ENCODE measurements around the gene GOLPH3. TPM values are rescaled to one million over a fixed set of nuclear protein-coding genes. Genes with fewer than 3 reads are reported as not detected.

Gene GOLPH3
- total and polyA plus RNA-seq, 8 donors = 77.0 to 93.8 (median 85.6) TPM

DNA sequence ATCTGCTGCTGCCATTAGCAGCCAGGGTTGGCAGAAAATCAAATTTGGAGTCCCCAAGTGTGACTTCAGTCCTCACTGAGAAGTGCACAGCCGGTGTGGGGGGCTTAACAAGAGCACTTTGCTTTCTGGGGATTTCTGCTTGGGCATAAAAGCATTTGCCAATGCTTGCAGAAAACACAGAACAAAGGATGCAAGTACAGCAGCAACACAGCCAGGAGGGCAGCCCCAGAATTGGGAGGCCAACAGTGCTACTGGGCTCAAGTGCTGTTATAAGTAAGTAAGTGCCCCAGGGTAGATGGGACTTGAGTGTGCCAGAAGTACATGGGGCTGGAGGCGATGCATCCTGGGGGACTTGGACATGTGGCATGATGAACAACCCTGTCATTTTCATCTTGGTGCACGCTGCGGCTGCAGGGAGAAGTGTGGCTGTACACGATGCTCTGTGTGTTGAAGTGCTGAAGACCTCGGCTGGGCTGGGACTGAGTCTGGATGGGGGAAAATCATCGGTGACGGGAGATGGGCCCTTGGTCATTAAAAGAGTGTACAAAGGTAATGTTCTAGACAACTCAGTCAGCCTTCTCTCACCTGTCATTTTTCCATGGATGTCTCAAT lies 73.3 kb downstream of the GOLPH3 start:
- ATAC-seq (no peak), DNase-seq (no peak)
- no peaks in the 10 kb centered on the region for H3K9me3 ChIP-seq
- peaks cover 0 to 16% of the 10 kb centered on the region in 2 donors for H3K4me1 ChIP-seq
- H3K4me3 ChIP-seq = no peak overlapping the region
- no peaks in the 10 kb centered on the region for H3K27me3 ChIP-seq
- TF ChIP-seq, protein P1, sequence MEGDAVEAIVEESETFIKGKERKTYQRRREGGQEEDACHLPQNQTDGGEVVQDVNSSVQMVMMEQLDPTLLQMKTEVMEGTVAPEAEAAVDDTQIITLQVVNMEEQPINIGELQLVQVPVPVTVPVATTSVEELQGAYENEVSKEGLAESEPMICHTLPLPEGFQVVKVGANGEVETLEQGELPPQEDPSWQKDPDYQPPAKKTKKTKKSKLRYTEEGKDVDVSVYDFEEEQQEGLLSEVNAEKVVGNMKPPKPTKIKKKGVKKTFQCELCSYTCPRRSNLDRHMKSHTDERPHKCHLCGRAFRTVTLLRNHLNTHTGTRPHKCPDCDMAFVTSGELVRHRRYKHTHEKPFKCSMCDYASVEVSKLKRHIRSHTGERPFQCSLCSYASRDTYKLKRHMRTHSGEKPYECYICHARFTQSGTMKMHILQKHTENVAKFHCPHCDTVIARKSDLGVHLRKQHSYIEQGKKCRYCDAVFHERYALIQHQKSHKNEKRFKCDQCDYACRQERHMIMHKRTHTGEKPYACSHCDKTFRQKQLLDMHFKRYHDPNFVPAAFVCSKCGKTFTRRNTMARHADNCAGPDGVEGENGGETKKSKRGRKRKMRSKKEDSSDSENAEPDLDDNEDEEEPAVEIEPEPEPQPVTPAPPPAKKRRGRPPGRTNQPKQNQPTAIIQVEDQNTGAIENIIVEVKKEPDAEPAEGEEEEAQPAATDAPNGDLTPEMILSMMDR (IDR thresholded peaks at IDR 0.05) = no peak
- peak overlapping the region in 1 of 2 donors; percentile 61 for H3K27ac ChIP-seq
- intact Hi-C loops (cut with DNase I) = no loop called here
- peaks cover 4 to 88% of the 10 kb centered on the region in 2 donors for H3K36me3 ChIP-seq

DNA sequence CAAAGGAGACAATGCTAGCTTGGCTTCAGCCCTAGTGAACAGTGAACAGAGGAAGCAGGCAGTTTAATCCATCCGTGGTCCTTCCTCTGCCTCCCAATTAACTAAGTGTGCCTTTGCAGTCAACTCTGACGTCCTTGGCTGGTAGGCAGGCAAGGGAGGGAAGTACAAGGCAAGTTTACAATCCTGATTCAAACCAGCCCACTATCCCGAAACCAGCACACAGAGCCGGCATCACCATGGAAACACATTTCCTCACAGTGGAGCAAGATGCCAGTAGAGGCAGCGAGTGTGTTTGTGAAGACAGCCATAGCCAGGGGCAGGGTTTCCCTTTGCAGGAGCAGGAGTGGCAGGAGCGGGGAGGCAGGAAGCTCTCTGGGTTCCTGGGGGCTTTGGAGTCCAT lies 73.9 kb downstream of the GOLPH3 start:
- TF ChIP-seq, protein P1 (IDR thresholded peaks at IDR 0.05) = no peak
- Histone ChIP-seq H3K4me3 (no peak overlapping the region), H3K27ac (peak overlapping the region in 1 of 2 donors; percentile 61), H3K36me3 (peaks cover 4 to 82% of the 10 kb centered on the region in 2 donors), H3K27me3 (no peaks in the 10 kb centered on the region), H3K4me1 (peaks cover 3 to 16% of the 10 kb centered on the region in 2 donors), H3K9me3 (no peaks in the 10 kb centered on the region)
- DNase-seq = no peak
- intact Hi-C loops (cut with DNase I) = no loop called here
- no peak for ATAC-seq

DNA sequence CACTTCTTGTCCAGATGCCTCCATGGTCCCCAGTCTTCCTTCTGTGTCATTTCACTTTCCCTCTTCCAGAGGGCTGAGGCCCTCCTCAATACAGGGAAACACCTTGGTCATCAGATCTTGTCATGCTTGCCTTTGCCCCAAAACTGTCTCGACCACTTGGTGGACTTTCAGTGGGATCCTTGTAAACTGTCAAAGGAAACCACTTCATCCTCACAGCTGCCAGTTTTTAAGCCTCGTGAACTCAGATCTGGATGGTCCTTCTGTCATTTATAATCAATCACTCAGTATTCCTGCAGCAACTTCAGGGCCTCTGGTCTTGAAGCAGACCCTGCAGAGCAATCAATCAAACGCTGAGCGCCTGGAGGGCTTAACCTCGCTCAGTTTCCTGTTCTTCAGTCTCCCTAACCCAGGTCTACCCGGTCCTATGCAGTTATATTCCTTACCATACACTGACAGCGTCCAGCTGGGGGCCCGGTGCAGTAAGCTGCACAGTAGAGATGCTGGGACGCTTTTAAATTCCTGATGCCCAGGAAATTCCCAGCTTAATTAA lies 74.6 kb downstream of the GOLPH3 start:
- TF ChIP-seq, protein P1 (IDR thresholded peaks at IDR 0.05) = no peak
- peaks cover 3 to 16% of the 10 kb centered on the region in 2 donors for H3K4me1 ChIP-seq
- H3K27me3 ChIP-seq = no peaks in the 10 kb centered on the region
- DNase-seq (no peak), ATAC-seq (no peak)
- H3K36me3 ChIP-seq = peaks cover 4 to 77% of the 10 kb centered on the region in 2 donors
- intact Hi-C loops (cut with DNase I) = no loop called here
- peak overlapping the region in 1 of 2 donors; percentile 61 for H3K27ac ChIP-seq
- H3K4me3 ChIP-seq = no peak overlapping the region
- no peaks in the 10 kb centered on the region for H3K9me3 ChIP-seq

DNA sequence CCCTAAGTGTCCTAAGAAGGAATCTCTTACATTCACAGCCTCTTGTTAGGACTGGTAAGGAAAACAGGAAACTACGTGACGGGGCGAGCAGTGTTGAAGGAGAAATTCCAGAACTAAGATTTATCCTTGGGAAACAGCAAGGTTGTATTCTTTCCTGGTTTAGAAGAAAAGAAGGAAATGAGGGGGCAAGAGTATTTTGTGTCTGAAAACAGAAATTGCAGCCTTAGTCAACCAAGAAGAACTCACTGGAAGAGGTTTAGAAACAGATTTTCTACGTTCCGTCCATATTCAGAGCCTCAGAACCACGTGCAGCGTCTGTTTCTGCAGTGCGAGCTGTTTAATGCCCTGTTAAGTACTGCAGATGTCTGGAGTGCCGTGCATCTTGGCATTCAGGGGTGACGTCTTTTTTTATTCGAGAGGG lies 75.2 kb downstream of the GOLPH3 start:
- Histone ChIP-seq H3K27ac (peak overlapping the region in 1 of 2 donors; percentile 61), H3K9me3 (no peaks in the 10 kb centered on the region), H3K4me3 (no peak overlapping the region), H3K27me3 (no peaks in the 10 kb centered on the region), H3K36me3 (peaks cover 4 to 74% of the 10 kb centered on the region in 2 donors), H3K4me1 (peaks cover 3 to 16% of the 10 kb centered on the region in 2 donors)
- TF ChIP-seq, protein P1 (IDR thresholded peaks at IDR 0.05) = no peak
- DNase-seq (no peak), ATAC-seq (no peak)
- intact Hi-C loops (cut with DNase I) = no loop called here

DNA sequence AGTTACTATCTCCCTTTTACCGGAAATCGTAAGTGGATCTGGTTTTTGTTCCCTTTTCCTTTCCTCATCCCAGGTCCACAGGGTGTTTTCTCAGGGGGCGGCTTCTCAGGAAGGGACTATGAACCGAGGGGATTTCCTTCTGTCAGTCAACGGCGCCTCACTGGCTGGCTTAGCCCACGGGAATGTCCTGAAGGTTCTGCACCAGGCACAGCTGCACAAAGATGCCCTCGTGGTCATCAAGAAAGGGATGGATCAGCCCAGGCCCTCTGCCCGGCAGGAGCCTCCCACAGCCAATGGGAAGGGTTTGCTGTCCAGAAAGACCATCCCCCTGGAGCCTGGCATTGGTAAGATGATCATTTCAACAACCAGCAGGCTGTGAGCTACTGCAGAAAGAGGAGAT lies 75.8 kb downstream of the GOLPH3 start:
- TF ChIP-seq, protein P1 (IDR thresholded peaks at IDR 0.05) = no peak
- intact Hi-C loops (cut with DNase I) = no loop called here
- peaks cover 4 to 68% of the 10 kb centered on the region in 2 donors for H3K36me3 ChIP-seq
- H3K27ac ChIP-seq = peak overlapping the region in 1 of 2 donors; percentile 61
- peaks cover 3 to 16% of the 10 kb centered on the region in 2 donors for H3K4me1 ChIP-seq
- no peak overlapping the region for H3K4me3 ChIP-seq
- no peaks in the 10 kb centered on the region for H3K27me3 ChIP-seq
- ATAC-seq (no peak), DNase-seq (no peak)
- H3K9me3 ChIP-seq = no peaks in the 10 kb centered on the region
